ENCODE measurements around the gene SIGLEC15. TPM values are rescaled to one million over a fixed set of nuclear protein-coding genes. Genes with fewer than 3 reads are reported as not detected.

Gene SIGLEC15
- 2.3 TPM for polyA plus RNA-seq (2013, experiment 1 of 2)
- polyA plus RNA-seq (2013, experiment 2 of 2) = 2.8 TPM

- H3K9me3 ChIP-seq (ENCODE audit: control insufficient read depth, low read length) = no peaks in the 10 kb centered on the region
- 84 to 88% methylated on average over 6 to 8 of the region's 12 CpGs for WGBS, 2 experiments (ENCODE audit: insufficient coverage in 2 of 2)
- H3K4me1 ChIP-seq (ENCODE audit: control insufficient read depth, insufficient read depth, low read length, poor library complexity, severe bottlenecking) = peaks cover 37% of the 10 kb centered on the region
- H3K4me3 ChIP-seq (ENCODE audit: extremely low read depth, insufficient read depth, low read length, poor library complexity, severe bottlenecking) = no peak within 1 kb of the TSS
- H3K36me3 ChIP-seq (ENCODE audit: control insufficient read depth, insufficient read depth, low read length) = no peaks in the 10 kb centered on the region
- peak within 1 kb of the TSS; percentile 8 for H3K27ac ChIP-seq (ENCODE audit: low read depth, low read length, severe bottlenecking)
Measured at GRCh38 chr18:45825258-45826044, at the start of gene SIGLEC15. Gene SIGLEC15 (plus strand): TSS chr18:45825675. CDS start chr18:45825729, 54 bp downstream.

- peak overlapping the region; percentile 45 for H3K27ac ChIP-seq (ENCODE audit: low read depth, low read length, severe bottlenecking)
- WGBS, 2 experiments (ENCODE audit: insufficient coverage in 2 of 2) = 81 to 92% methylated on average over 6 of the region's 8 CpGs
- peak overlapping the region; percentile 40 for H3K4me3 ChIP-seq (ENCODE audit: extremely low read depth, insufficient read depth, low read length, poor library complexity, severe bottlenecking)
- H3K36me3 ChIP-seq (ENCODE audit: control insufficient read depth, insufficient read depth, low read length) = no peaks in the 10 kb centered on the region
- H3K9me3 ChIP-seq (ENCODE audit: control insufficient read depth, low read length) = no peaks in the 10 kb centered on the region
- H3K4me1 ChIP-seq (ENCODE audit: control insufficient read depth, insufficient read depth, low read length, poor library complexity, severe bottlenecking) = peaks cover 4% of the 10 kb centered on the region
Measured at GRCh38 chr18:45775743-45776142, 49.7 kb upstream of the SIGLEC15 start.

- no peak overlapping the region for H3K4me3 ChIP-seq (ENCODE audit: extremely low read depth, insufficient read depth, low read length, poor library complexity, severe bottlenecking)
- no peak overlapping the region for H3K27ac ChIP-seq (ENCODE audit: low read depth, low read length, severe bottlenecking)
- no CpG with 5 or more reads among the region's 1 CpG for WGBS, 2 experiments (ENCODE audit: insufficient coverage in 2 of 2)
Measured at GRCh38 chr18:45777393-45777792, 48.1 kb upstream of the SIGLEC15 start.

DNA sequence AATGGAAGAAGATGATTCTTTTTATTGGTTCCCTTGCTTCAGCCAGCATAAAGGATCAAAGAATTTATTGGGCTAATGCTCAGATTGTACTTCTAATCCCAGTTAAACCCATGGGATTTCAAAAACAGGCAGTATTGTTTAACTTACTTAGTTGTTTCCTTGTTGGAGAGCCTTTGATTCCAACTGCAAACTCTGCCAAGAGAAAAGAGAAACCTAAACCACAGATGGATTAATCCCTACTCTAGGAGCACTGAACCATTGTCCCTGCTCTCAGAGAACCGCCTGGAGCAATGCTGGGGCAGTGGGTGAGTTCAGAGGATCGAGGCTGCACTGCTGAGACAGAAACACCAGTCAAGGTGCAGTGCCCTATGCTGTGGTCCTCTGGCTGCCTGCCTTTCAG is 44.9 kb upstream of the SIGLEC15 start:
- Histone ChIP-seq H3K9me3 (ENCODE audit: control insufficient read depth, low read length) (no peaks in the 10 kb centered on the region), H3K27ac (ENCODE audit: low read depth, low read length, severe bottlenecking) (no peak overlapping the region), H3K36me3 (ENCODE audit: control insufficient read depth, insufficient read depth, low read length) (no peaks in the 10 kb centered on the region), H3K4me3 (ENCODE audit: extremely low read depth, insufficient read depth, low read length, poor library complexity, severe bottlenecking) (no peak overlapping the region), H3K4me1 (ENCODE audit: control insufficient read depth, insufficient read depth, low read length, poor library complexity, severe bottlenecking) (peaks cover 17% of the 10 kb centered on the region)
- 71 to 83% methylated on average over 1 to 2 of the region's 2 CpGs for WGBS, 2 experiments (ENCODE audit: insufficient coverage in 2 of 2)

More at GRCh38 chr18:45777393-45777792, 48.1 kb upstream of the SIGLEC15 start:
- Histone ChIP-seq H3K9me3 (ENCODE audit: control insufficient read depth, low read length) (no peaks in the 10 kb centered on the region), H3K36me3 (ENCODE audit: control insufficient read depth, insufficient read depth, low read length) (no peaks in the 10 kb centered on the region), H3K4me1 (ENCODE audit: control insufficient read depth, insufficient read depth, low read length, poor library complexity, severe bottlenecking) (peaks cover 4% of the 10 kb centered on the region)

DNA sequence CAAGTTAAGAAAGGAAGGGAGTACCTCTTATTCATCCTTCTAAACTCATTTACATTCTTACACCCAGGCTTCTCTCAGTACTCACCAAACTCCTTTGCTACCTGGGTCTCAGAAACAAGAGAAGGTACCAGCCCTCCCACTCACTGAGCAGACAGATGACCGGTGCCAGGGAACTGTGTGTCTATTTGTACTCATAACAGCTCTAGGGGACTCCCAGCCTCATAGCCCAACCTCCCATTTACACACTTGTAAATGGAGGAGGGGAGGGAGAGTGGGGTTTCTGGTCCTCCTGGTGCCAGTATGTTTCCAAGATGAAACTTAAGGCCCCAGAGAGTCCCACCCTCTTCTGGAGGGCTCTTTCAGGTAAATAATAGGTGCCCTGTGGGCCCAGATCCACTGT is 42.8 kb upstream of the SIGLEC15 start:
- no peaks in the 10 kb centered on the region for H3K36me3 ChIP-seq (ENCODE audit: control insufficient read depth, insufficient read depth, low read length)
- no peak overlapping the region for H3K4me3 ChIP-seq (ENCODE audit: extremely low read depth, insufficient read depth, low read length, poor library complexity, severe bottlenecking)
- no CpG with 5 or more reads among the region's 1 CpG for WGBS, 2 experiments (ENCODE audit: insufficient coverage in 2 of 2)
- H3K27ac ChIP-seq (ENCODE audit: low read depth, low read length, severe bottlenecking) = peak overlapping the region; percentile 87
- H3K9me3 ChIP-seq (ENCODE audit: control insufficient read depth, low read length) = no peaks in the 10 kb centered on the region
- H3K4me1 ChIP-seq (ENCODE audit: control insufficient read depth, insufficient read depth, low read length, poor library complexity, severe bottlenecking) = peaks cover 17% of the 10 kb centered on the region

GRCh38 chr18:45783097-45784075 is 42.1 kb upstream of the SIGLEC15 start:
- H3K9me3 ChIP-seq (ENCODE audit: control insufficient read depth, low read length) = no peaks in the 10 kb centered on the region
- H3K36me3 ChIP-seq (ENCODE audit: control insufficient read depth, insufficient read depth, low read length) = no peaks in the 10 kb centered on the region
- WGBS, 2 experiments (ENCODE audit: insufficient coverage in 2 of 2) = 81 to 90% methylated on average over 4 to 5 of the region's 9 CpGs
- peaks cover 17% of the 10 kb centered on the region for H3K4me1 ChIP-seq (ENCODE audit: control insufficient read depth, insufficient read depth, low read length, poor library complexity, severe bottlenecking)
- peak overlapping the region; percentile 87 for H3K27ac ChIP-seq (ENCODE audit: low read depth, low read length, severe bottlenecking)
- no peak overlapping the region for H3K4me3 ChIP-seq (ENCODE audit: extremely low read depth, insufficient read depth, low read length, poor library complexity, severe bottlenecking)

DNA sequence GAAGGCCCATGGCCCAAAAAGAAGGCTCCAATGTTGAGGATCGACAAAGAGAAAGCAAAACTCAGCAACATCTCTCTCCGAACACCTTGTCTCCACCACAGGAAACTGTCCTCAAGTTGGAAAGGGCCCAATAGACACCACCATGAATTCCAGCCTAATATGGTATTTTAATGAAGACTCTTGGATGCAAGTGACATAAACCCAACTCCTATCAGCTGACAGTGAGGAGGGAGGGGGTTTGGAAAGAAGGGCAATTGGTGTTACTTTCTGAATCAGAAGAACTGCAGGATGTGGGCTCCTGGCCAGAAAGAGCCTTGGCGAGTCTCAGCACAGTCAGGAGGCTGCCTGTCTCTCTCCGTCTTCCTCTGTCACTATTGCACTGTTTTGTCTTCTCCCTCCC is 40.3 kb upstream of the SIGLEC15 start:
- H3K4me1 ChIP-seq (ENCODE audit: control insufficient read depth, insufficient read depth, low read length, poor library complexity, severe bottlenecking) = peaks cover 17% of the 10 kb centered on the region
- no peak overlapping the region for H3K27ac ChIP-seq (ENCODE audit: low read depth, low read length, severe bottlenecking)
- 94% methylated on average over 2 of the region's 4 CpGs for WGBS, 2 experiments (ENCODE audit: insufficient coverage in 2 of 2)
- H3K36me3 ChIP-seq (ENCODE audit: control insufficient read depth, insufficient read depth, low read length) = no peaks in the 10 kb centered on the region
- no peak overlapping the region for H3K4me3 ChIP-seq (ENCODE audit: extremely low read depth, insufficient read depth, low read length, poor library complexity, severe bottlenecking)
- H3K9me3 ChIP-seq (ENCODE audit: control insufficient read depth, low read length) = no peaks in the 10 kb centered on the region

- 94% methylated on average over 2 of the region's 3 CpGs; no CpG with 5 or more reads in 1 of the 2 experiments for WGBS, 2 experiments (ENCODE audit: insufficient coverage in 2 of 2)
- H3K4me1 ChIP-seq (ENCODE audit: control insufficient read depth, insufficient read depth, low read length, poor library complexity, severe bottlenecking) = peaks cover 13% of the 10 kb centered on the region
- H3K36me3 ChIP-seq (ENCODE audit: control insufficient read depth, insufficient read depth, low read length) = no peaks in the 10 kb centered on the region
- no peak overlapping the region for H3K4me3 ChIP-seq (ENCODE audit: extremely low read depth, insufficient read depth, low read length, poor library complexity, severe bottlenecking)
- H3K27ac ChIP-seq (ENCODE audit: low read depth, low read length, severe bottlenecking) = no peak overlapping the region
- H3K9me3 ChIP-seq (ENCODE audit: control insufficient read depth, low read length) = no peaks in the 10 kb centered on the region
Measured at GRCh38 chr18:45786941-45787340, 38.5 kb upstream of the SIGLEC15 start.

DNA sequence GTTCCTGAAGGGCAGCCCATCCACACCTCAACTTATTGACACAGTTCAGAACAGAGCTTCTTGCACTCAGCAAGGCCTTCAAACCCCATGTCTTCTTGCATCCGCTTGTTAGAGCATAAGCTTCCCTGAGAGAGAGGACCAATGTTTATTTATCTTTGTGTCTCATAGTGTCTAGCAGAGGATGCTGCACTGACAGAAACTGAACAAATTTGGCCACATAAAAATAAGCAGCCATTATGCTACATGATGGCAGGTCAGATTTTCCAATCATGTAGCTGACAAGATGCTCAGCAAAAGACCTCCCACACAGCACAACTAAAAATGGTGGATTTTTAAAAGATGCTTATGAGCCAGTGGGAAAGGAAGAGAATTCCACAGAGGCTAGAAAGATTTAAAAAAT is 38.1 kb upstream of the SIGLEC15 start:
- Histone ChIP-seq H3K4me3 (ENCODE audit: extremely low read depth, insufficient read depth, low read length, poor library complexity, severe bottlenecking) (no peak overlapping the region), H3K9me3 (ENCODE audit: control insufficient read depth, low read length) (no peaks in the 10 kb centered on the region), H3K4me1 (ENCODE audit: control insufficient read depth, insufficient read depth, low read length, poor library complexity, severe bottlenecking) (peaks cover 13% of the 10 kb centered on the region), H3K36me3 (ENCODE audit: control insufficient read depth, insufficient read depth, low read length) (no peaks in the 10 kb centered on the region), H3K27ac (ENCODE audit: low read depth, low read length, severe bottlenecking) (no peak overlapping the region)
- WGBS, 2 experiments (ENCODE audit: insufficient coverage in 2 of 2) = no CpG with 5 or more reads among the region's 1 CpG

GRCh38 chr18:45788861-45789260 is 36.6 kb upstream of the SIGLEC15 start:
- 94% methylated on average over 3 of the region's 3 CpGs; no CpG with 5 or more reads in 1 of the 2 experiments for WGBS, 2 experiments (ENCODE audit: insufficient coverage in 2 of 2)

More at GRCh38 chr18:45788861-45789260, 36.6 kb upstream of the SIGLEC15 start:
- Histone ChIP-seq H3K36me3 (ENCODE audit: control insufficient read depth, insufficient read depth, low read length) (no peaks in the 10 kb centered on the region), H3K4me1 (ENCODE audit: control insufficient read depth, insufficient read depth, low read length, poor library complexity, severe bottlenecking) (peaks cover 1% of the 10 kb centered on the region), H3K27ac (ENCODE audit: low read depth, low read length, severe bottlenecking) (no peak overlapping the region), H3K4me3 (ENCODE audit: extremely low read depth, insufficient read depth, low read length, poor library complexity, severe bottlenecking) (no peak overlapping the region), H3K9me3 (ENCODE audit: control insufficient read depth, low read length) (no peaks in the 10 kb centered on the region)

All from mesodermal cell (in vitro differentiated cells).